ENCODE data around the gene RAB40A.

GRCh38 chrX:103531002-103531401 is 11.7 kb upstream of the RAB40A start:
- TF ChIP-seq CTCF (conservative IDR thresholded peaks at IDR 0.05; ENCODE audit: low read depth, low read length) (no peak), EZH2 (IDR thresholded peaks at IDR 0.05; ENCODE audit: low read length, unreplicated experiment) (no peak)
